GM10266 (cell line): ENCODE results near the gene TERT.

Experiments
- DNase-seq: peaks from one replicate; pipeline ENCODE4 v3.0.0; 2012; ENCODE audit errors: extremely low spot score
- TF ChIP-seq, protein P1 (sequence below): IDR thresholded peaks from 2 replicates; pipeline ENCODE4 v1.5.1; 2012; ENCODE audit warnings: mild to moderate bottlenecking, low read depth; ENCODE audit not compliant: control insufficient read depth, insufficient read depth; ENCODE audit errors: missing control alignments

The TERT gene

DNA sequence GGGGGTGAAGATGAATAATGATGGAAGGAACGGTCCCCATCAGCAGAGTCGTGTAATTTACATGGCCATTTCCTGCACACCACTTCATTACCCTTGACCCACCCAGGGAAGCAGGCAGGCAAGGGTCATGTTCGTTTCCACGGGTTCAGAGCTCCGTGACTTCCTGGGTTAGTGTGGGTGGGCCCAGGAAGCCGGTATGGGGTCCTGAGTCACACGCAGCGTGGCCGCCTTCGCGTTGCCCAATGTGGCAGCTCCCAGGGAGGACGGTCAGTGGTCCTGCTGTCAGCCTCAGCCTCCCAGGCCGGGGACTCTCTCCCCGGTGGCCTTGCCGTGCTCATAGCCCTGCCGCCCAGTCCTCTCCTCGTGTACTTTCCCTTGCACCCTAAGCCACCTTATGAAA, 5.1 kb upstream of the TERT start:
- no peak for DNase-seq
- TF ChIP-seq, protein P1, sequence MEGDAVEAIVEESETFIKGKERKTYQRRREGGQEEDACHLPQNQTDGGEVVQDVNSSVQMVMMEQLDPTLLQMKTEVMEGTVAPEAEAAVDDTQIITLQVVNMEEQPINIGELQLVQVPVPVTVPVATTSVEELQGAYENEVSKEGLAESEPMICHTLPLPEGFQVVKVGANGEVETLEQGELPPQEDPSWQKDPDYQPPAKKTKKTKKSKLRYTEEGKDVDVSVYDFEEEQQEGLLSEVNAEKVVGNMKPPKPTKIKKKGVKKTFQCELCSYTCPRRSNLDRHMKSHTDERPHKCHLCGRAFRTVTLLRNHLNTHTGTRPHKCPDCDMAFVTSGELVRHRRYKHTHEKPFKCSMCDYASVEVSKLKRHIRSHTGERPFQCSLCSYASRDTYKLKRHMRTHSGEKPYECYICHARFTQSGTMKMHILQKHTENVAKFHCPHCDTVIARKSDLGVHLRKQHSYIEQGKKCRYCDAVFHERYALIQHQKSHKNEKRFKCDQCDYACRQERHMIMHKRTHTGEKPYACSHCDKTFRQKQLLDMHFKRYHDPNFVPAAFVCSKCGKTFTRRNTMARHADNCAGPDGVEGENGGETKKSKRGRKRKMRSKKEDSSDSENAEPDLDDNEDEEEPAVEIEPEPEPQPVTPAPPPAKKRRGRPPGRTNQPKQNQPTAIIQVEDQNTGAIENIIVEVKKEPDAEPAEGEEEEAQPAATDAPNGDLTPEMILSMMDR, result no peak

DNA sequence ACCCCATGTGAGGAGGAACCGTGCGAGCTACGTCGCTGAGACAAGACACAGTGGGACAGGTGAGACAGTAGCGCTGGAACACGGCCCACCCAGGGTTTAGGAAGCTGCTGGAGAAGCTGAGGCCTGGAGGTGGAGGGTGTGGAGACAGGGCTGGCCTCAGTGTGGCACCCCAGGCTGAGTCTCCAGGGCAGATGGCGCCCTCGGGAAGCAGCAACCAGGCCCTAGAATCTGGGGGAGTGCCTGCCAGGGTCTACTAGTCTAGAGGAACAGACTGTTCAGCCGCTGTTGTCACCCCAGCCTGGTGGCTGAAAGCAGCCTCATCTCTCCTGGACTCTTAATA, 4.6 kb upstream of the TERT start:
- TF ChIP-seq, protein P1, result no peak
- DNase-seq, result no peak

DNA sequence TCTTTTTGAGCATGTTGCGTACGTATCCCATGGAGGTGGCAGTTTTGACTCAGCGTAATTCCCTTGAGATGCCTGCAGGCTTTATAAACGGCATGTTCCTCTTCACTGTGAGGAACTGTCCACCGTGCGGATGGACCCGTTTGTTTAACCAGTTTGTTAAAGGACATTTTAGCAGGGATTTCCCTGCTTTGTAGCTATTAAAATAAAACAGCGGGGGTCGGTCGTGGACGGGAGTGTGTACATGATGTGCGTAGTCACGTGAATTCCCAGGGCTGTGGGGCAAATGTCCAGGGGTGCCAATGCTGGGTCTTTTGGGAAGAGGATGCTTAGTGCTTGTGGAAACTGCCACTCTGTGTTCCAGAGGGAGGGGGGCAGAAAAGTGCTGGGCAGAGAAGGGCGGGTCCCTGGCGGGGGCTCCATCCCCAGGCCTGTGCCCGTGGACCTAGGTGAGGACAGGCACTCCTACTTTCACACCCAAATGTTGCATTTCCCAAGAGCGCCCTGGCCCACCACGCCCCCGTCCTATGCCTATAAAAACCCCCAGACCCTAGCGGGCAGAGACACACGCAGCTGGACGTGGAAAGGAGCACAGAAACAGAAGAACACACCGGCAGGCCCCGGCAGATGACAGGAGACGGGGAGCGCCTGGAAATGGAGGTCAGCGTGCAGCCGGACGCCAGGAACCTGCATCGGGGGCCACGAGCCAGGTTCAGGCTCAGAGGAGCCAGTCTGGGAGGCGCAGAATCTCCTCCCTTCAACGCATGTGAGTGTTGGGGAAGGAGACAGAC, 4.0 kb upstream of the TERT start:
- TF ChIP-seq, protein P1, result no peak

DNA sequence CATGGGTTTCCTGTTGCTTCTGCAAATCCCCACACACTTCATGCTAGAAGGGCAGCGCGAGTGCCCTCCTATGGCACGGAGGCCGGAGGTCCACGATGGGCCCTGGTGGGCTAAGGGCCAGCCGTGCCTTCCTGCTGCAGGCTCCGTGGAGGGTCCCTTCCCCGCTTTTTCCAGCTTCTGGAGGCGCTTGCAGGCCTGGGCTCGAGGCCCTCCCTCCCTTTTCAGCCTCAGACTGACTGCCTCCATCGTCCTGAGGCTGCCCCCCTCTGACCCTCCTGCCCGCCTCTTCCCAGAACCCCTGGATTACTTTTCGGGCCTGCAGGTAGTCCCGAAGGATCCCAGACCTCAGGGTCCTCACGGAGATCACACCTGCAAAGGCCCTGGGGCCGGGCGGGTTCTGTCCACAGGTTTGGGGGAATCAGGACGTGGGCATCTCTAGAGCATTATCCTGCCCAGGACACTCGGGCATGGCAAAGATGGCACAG, 3.2 kb upstream of the TERT start:
- TF ChIP-seq, protein P1, result no peak
- no peak for DNase-seq

More for the DNA sequence above, 4.0 kb upstream of the TERT start:
- no peak for DNase-seq

DNA sequence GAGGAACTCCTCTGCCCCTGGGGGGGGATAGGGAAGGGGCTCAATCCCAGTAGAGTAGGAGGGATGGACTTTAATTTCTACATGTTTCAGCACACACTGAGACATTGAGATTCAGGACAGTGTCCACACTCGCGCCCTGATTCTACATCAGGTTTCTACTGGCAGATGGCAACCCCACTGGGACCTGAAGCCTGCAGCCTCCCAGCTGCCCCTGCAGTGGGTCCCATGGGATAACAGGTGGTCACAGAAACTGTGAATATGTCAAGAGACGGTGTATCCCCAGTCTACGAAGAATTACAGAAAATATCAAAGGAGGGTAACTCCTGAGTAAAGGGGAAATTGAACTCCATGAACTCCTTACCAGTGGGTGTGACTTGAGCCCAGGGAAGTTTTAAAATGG, 2.4 kb upstream of the TERT start:
- TF ChIP-seq, protein P1, result no peak
- no peak for DNase-seq

DNA sequence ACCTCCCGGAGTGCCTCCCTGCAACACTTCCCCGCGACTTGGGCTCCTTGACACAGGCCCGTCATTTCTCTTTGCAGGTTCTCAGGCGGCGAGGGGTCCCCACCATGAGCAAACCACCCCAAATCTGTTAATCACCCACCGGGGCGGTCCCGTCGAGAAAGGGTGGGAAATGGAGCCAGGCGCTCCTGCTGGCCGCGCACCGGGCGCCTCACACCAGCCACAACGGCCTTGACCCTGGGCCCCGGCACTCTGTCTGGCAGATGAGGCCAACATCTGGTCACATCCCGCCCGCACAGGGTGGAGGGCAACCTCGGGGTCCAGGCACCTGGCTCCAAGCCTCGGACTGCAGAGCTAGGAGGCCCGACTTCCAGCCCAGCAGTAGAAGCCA, 776 bp upstream of the TERT start:
- DNase-seq, result no peak
- TF ChIP-seq, protein P1, result no peak

DNA sequence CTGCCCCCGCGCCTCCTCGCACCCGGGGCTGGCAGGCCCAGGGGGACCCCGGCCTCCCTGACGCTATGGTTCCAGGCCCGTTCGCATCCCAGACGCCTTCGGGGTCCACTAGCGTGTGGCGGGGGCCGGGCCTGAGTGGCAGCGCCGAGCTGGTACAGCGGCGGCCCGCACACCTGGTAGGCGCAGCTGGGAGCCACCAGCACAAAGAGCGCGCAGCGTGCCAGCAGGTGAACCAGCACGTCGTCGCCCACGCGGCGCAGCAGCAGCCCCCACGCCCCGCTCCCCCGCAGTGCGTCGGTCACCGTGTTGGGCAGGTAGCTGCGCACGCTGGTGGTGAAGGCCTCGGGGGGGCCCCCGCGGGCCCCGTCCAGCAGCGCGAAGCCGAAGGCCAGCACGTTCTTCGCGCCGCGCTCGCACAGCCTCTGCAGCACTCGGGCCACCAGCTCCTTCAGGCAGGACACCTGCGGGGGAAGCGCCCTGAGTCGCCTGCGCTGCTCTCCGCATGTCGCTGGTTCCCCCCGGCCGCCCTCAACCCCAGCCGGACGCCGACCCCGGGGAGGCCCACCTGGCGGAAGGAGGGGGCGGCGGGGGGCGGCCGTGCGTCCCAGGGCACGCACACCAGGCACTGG, 548 bp downstream of the TERT start:
- DNase-seq, result no peak

More for the DNA sequence above, 548 bp downstream of the TERT start:
- TF ChIP-seq, protein P1, result no peak
